ENCODE data around the gene OXSR1.

OXSR1 gene

DNA sequence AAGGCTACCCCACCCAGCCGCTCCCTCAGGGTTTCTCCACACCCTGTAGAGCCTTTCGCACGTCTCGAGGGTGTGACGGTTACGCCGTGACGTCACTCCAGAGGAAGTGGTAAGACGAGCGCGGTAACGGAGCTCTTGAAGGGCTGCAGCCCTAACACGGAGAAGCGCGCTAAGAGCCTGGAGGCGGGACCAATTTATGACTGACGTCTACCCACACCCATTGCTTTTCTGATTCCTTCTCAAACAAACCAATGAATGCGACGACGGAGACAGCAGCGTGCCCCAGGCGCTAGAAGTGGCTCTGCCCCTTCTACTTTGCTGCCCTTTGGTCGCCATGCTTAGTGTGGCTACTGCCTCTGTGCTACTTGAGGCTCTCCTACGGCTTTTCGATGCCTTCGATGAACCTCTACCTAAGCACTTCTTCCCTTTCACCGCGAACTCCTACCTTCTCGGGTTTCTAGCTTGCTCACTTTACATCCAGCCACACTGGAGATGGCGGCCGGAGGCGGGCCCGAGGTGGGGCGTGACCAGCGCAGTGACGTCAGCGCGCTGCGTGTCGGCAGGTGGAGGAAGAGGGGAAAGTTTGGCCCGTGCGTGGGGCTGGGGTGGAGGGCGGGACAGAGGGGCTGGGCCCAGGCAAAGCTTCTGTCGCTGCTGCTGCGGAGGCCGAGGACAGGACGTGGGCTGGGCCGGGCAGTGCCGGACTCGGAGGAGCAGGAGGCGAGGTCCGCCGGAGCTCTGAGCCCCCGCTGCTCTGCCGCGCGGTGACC lies at the start of gene OXSR1:
Gene OXSR1 (plus strand): TSS at position 586 of the 770 bp plus-strand sequence. CDS start 340 bp downstream, outside the sequence.
- peak; percentile 90 to 96 (median 91) for DNase-seq (ENCODE audit: low read depth in 2 of 3, low spot score in 2 of 3)

DNA sequence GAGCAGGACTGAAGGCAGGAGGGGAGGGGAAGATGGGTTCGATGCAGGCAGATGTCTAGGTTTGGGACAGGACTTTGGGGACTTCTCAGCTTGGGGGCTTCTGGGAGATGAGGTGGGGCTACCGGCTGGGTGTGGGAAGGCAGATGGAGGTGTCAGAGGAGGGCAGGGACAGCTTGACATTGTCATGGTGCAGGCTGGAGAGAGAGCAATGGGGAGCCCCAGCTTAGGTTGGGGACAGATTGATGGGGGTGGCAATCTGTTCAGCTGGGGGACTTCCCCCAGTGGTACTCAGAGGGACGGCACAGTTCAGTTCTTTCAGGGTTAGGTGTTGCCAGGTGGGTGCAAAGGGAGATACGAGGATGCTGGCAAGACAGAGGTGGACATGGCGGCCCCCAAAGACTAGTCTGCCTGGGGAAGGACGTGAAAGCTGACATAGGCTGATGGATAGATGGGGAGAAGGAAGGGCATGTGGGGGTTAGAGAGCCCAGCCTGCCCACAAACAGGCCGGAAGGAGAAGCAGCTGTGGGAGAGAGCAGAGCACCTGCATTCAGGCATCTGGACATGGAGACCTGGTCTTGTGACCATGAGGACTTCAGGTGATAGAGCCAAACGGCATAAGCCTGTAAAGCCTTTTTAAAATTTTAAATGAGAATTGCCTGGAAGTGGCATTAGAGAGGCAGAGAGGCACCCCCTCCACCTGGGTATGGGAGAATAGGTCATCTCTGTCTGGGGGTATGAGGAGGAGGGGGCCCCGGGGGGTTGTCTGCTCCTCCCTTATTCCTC lies 49.5 kb upstream of the OXSR1 start:
- no peak for DNase-seq (ENCODE audit: low read depth in 2 of 3, low spot score in 2 of 3)

DNA sequence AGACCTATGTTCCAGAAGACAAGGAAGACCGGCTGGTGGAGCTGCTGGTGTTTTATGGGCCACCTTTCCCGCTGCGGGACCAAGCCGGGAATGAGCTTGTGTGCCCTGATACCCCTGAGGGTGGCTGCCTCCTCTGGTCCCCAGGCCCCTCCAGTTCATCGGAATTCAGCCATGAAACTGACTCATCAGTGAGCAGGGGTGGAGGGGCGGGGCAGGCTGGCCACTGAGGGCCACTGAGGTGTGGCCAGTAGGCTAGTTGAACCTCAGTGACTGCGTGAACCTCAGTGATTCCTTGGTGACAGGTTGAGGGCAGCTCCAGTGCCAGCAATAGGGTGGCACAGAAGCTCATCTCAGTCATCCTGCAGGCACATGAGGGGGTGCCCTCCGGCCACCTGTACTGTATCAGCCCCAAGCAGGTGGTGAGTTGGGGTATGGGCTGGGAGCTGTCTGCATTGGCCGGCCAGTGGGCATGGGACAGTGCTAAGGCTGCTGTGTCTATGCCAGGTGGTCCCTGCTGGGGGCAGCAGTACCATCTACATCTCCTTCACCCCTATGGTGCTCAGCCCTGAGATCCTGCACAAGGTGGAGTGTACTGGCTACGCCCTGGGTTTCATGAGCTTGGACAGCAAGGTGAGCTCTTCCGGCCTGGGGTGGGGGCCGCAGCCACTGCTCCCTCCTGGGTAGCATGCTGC lies 48.7 kb upstream of the OXSR1 start:
- DNase-seq (ENCODE audit: low read depth in 2 of 3, low spot score in 2 of 3): no peak

DNA sequence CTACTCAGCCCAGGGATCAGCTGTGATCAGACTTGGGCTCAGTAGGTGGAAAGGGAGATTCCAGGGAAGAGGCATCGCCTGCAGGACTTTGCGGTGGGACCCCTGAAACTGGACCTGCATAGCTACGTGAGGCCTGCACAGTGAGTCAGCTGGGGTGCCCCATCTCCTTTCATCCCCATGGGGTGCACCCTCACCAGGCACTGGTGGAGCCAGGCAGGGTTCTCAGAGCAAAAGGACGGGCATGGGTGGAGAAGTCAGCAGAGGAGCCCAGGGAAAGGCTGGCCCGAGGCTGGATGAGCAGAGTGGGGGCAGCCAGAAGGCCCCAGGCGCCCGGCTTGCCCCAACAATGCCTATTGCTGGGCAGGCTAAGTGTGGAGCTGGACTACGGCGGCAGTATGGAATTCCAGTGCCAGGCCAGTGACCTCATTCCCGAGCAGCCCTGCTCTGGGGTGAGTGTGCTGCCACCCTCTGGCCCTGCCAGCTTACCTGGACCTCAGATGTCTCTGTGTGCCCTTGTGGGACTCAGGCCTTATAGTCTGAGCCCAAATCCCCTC lies 48.1 kb upstream of the OXSR1 start:
- no peak for DNase-seq (ENCODE audit: low read depth in 2 of 3, low spot score in 2 of 3)

DNA sequence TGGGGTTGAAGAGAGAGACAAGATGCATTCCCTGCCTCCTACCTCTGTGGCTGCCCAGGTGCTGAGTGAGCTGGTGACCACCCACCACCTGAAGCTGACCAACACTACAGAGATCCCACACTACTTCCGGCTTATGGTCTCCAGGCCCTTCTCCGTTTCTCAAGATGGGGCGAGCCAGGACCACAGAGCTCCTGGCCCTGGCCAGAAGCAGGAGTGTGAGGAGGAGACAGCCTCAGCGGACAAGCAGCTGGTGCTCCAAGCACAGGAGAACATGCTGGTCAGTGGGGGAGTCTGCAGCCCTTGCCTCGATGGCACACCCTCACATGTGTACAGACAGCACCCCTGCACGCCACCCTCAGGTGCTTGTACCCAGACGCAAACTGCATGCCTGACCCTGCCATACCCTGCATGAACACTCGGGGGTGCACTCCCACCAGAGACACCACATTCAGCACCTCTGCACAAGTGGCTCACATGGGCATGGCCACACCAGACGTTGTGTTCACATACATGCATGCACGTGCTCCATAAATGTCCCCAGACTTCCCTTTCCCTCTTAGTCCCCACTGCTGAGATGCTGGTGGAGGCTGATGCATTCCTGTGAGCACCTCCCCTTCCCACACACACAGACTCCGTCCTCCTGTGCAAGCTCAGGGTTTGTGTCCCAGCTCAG lies 47.5 kb upstream of the OXSR1 start:
- DNase-seq (ENCODE audit: low read depth in 2 of 3, low spot score in 2 of 3): peak; percentile 24 to 51 (median 29)

GRCh38 chr3:38118421-38119247 lies 46.7 kb upstream of the OXSR1 start:
- no peak for DNase-seq (ENCODE audit: low read depth in 2 of 3, low spot score in 2 of 3)

DNA sequence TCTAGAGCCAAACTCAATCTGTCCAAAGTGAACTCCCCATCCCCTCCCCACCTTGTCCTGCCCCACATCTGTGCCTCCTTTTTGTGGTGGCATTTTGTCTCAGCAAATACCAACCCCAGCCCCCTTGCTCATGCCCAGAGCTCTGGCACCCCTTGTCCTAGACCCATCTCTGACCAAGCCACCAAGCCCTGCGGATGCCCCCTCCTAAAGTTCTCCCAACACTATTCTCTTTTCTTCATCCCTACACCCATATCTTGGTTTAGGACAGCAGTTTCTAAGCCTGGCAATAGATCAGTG lies 46.1 kb upstream of the OXSR1 start:
- DNase-seq (ENCODE audit: low read depth in 2 of 3, low spot score in 2 of 3): no peak

GRCh38 chr3:38119821-38120692 lies 45.3 kb upstream of the OXSR1 start:
- no peak for DNase-seq (ENCODE audit: low read depth in 2 of 3, low spot score in 2 of 3)

DNA sequence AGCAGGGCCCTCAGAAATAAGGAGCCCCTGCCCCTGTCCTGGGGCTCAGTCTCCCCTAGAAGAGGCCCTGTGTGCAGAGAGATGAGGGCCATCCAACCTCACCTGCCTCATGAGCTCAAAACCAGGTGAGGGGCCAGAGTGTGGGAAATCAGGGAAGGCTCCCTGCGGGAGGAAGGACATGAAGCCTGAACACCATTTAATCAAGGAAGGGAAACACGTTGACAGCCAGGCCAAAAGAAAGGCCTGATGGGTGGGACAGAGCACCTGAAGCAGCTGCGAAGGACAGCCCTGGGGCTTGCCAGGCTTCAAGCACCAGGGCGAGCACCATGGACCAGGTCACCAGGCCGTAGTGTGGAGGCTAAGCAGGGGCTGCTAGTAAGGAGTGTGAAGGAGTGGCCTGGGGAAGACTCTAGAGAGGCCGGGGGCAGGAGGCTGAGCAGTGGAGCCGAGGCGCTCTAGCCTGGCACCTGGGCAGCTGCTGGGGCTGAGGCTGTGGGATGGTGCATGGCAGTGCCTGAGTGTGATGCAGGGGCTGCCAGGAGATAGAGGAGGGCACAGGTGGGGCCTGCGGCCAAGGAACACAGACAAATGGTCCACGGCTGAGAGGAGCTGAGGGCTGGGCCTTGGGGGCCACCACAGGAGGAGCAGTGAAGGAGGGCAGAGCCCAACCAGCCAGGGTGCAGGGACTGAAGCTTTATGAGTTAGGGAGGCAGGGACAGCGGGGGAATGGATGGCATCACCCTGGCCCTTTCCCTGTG lies 44.5 kb upstream of the OXSR1 start:
- DNase-seq (ENCODE audit: low read depth in 2 of 3, low spot score in 2 of 3): no peak

- DNase-seq (ENCODE audit: low read depth in 2 of 3, low spot score in 2 of 3): no peak
Measured at GRCh38 chr3:38121451-38121831, 43.9 kb upstream of the OXSR1 start.

DNA sequence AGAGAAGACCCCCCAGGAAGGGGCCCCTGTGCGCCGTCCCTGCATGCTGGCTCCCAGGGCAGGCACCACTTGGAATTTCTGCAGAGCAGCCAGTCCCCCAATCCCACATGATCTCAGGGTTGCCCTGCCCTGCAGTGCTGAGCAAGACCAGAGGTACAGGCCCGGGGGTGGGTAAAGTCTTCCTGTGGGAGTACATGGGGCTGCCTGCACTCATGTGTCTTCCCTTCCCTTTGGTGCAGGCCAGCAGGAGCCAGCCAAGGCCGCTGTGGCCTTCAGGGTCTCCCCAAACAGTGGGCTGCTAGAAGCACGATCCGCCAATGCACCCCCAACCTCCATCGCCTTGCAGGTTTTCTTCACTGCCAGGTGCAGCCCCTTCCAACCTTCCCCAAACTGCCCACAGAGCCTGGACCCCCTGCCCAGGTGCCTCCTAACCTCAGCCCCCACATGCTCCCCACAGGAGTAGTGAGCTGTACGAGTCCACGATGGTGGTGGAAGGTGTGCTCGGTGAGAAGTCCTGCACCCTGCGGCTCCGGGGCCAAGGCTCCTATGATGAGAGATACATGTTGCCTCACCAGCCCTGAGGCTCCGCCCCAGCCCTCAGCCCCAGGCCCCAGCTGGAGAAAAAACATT lies 43.4 kb upstream of the OXSR1 start:
- no peak for DNase-seq (ENCODE audit: low read depth in 2 of 3, low spot score in 2 of 3)

- DNase-seq (ENCODE audit: low read depth in 2 of 3, low spot score in 2 of 3): no peak
Measured at GRCh38 chr3:38122712-38123290, 42.5 kb upstream of the OXSR1 start.

DNA sequence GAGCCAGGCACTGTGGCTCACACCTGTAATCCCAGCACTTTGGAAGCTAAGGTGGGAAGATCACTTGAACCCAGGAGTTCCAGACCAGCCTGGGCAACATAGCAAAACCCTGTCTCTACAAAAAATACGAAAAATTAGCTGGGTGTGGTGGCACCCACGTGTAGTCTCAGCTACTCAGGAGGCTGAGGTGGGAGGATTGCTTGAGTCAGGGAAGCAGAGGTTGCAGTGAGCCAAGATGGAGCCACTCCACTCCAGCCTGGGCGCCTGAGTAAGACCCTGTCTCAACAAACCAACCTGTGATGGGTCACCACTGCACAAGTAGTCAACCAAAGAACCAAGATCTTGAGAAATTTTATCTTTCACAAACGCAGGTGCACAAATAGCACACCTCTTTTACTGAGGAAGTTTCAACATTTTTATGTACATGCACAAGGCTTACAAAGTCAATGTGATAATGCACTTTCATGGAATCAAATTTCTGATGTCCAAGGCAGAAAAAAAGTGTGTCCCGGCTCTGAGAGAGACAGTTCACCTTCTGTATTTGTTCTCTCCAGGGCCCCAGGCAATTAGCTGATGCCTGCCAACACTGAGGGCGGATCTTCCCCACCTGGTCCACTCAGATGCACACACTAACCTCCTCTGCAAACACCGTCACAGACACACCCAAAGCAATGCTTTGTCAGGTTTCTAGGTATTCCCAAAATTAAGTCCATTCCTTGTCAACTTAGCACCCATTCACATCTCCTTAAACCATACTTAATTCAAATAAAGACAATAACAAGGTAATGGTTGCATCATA lies 40.8 kb upstream of the OXSR1 start:
- DNase-seq (ENCODE audit: low read depth in 2 of 3, low spot score in 2 of 3): no peak

- DNase-seq (ENCODE audit: low read depth in 2 of 3, low spot score in 2 of 3): no peak
Measured at GRCh38 chr3:38125305-38126120, 39.8 kb upstream of the OXSR1 start.

- DNase-seq (ENCODE audit: low read depth in 2 of 3, low spot score in 2 of 3): no peak
Measured at GRCh38 chr3:38126121-38126892, 39.0 kb upstream of the OXSR1 start.
